Liver (tissue), 9 donors: ENCODE data around the gene CA10. TPM values are rescaled to one million over a fixed set of nuclear protein-coding genes. Genes with fewer than 3 reads are reported as not detected.

Experiments used
- DNase-seq: peaks from one replicate; pipeline ENCODE4 v3.0.0-alpha.2; 2017; ENCODE audit warnings: low spot score
- H3K27ac ChIP-seq, 2 donors: one replicate each; pipeline ENCODE4 v1.7.0; 2013; ENCODE audit warnings: inconsistent platforms in 2 of 2, low read length in 2 of 2, control low read depth in 1 of 2, low read depth in 1 of 2, mild to moderate bottlenecking in 1 of 2
- H3K27me3 ChIP-seq, 4 donors: one replicate each; pipeline versions ENCODE4 v1.6.1 to v1.7.0; 2013; ENCODE audit warnings: low read length in 3 of 4, inconsistent platforms in 1 of 4, mild to moderate bottlenecking in 1 of 4, moderate library complexity in 1 of 4; ENCODE audit not compliant: control insufficient read depth in 4 of 4, insufficient read depth in 4 of 4
- H3K36me3 ChIP-seq, 4 donors: one replicate each; pipeline versions ENCODE4 v1.6.1 to v1.7.0; 2013; ENCODE audit warnings: low read length in 3 of 4, mild to moderate bottlenecking in 3 of 4, low read depth in 1 of 4, moderate library complexity in 1 of 4; ENCODE audit not compliant: control insufficient read depth in 4 of 4, insufficient read depth in 3 of 4
- H3K4me1 ChIP-seq, 4 donors: one replicate each; pipeline versions ENCODE4 v1.6.1 to v1.7.0; 2013; ENCODE audit warnings: low read length in 3 of 4, mild to moderate bottlenecking in 3 of 4, moderate library complexity in 1 of 4; ENCODE audit not compliant: control insufficient read depth in 4 of 4, insufficient read depth in 4 of 4
- H3K4me3 ChIP-seq, 3 donors: one replicate each; pipeline versions ENCODE4 v1.6.1 to v1.7.0; 2013; ENCODE audit warnings: low read length in 3 of 3, control low read depth in 1 of 3, low read depth in 1 of 3, mild to moderate bottlenecking in 1 of 3
- H3K9ac ChIP-seq, 2 donors: one replicate each; pipeline ENCODE4 v1.7.0; 2013; ENCODE audit warnings: low read length in 2 of 2, mild to moderate bottlenecking in 2 of 2, moderate library complexity in 2 of 2, control low read depth in 1 of 2, low read depth in 1 of 2
- H3K9me3 ChIP-seq, 4 donors: one replicate each; pipeline versions ENCODE4 v1.6.1 to v1.7.0; 2013; ENCODE audit warnings: low read length in 3 of 4; ENCODE audit not compliant: control insufficient read depth in 4 of 4
- EGR1 ChIP-seq, 2 donors: IDR thresholded peaks; 2 replicates each; pipeline ENCODE4 v1.6.1; 2016 to 2018; ENCODE audit warnings: antibody characterized with exemption in 2 of 2, low read depth in 2 of 2
- HNF4A ChIP-seq, 2 donors: conservative IDR thresholded peaks; 2 replicates each; pipeline ENCODE4 v1.6.1; 2016; ENCODE audit warnings: antibody characterized with exemption in 2 of 2, mild to moderate bottlenecking in 2 of 2
- JUND ChIP-seq, 2 donors: IDR thresholded peaks; 2 replicates each; pipeline ENCODE4 v1.6.1; 2016; ENCODE audit warnings: antibody characterized with exemption in 2 of 2
- MAX ChIP-seq: IDR thresholded peaks from 2 replicates; pipeline ENCODE4 v1.6.1; 2016; ENCODE audit warnings: antibody characterized with exemption
- NR2F2 ChIP-seq: IDR thresholded peaks from 2 replicates; pipeline ENCODE4 v1.6.1; 2016; ENCODE audit warnings: antibody characterized with exemption
- RAD21 ChIP-seq, 2 donors: IDR thresholded peaks; 2 replicates each; pipeline ENCODE4 v1.6.1; 2016; ENCODE audit warnings: antibody characterized with exemption in 2 of 2, mild to moderate bottlenecking in 2 of 2
- RXRA ChIP-seq, 2 donors: IDR thresholded peaks; 2 replicates each; pipeline ENCODE4 v1.6.1; 2017 to 2018; ENCODE audit warnings: antibody characterized with exemption in 2 of 2, mild to moderate bottlenecking in 1 of 2
- SP1 ChIP-seq: IDR thresholded peaks from 2 replicates; pipeline ENCODE4 v1.6.1; 2018; ENCODE audit warnings: antibody characterized with exemption, mild to moderate bottlenecking
- TAF1 ChIP-seq: conservative IDR thresholded peaks from 2 replicates; pipeline ENCODE4 v1.6.1; 2016; ENCODE audit warnings: antibody characterized with exemption, mild to moderate bottlenecking
- YY1 ChIP-seq: IDR thresholded peaks from 2 replicates; pipeline ENCODE4 v1.6.1; 2016; ENCODE audit warnings: antibody characterized with exemption, mild to moderate bottlenecking
- WGBS: extraction: QIAGEN DNeasy Blood & Tissue Kit; methylation state at CpG from one replicate; pipeline ENCODE4 v1.1.7; 2013; 5-methylcytosine and 5-hydroxymethylcytosine counted together
- polyA plus RNA-seq, 2 donors: library from polyadenylated mRNA; stranded (reverse) in 1 of 2; unstranded in 1 of 2; fragments of 200-250 nt in 1 of 2; fragments of >200 nt in 1 of 2; fragmentation: Nextera tagmentation in 1 of 2; extraction: Ambion mirVana in 1 of 2; gene quantifications; one replicate each; pipeline versions ENCODE4 v1.2.1 to v1.2.3, GENCODE V29; 2013 to 2015
- total RNA-seq, 2 donors: library from RNA; depleted of rRNA; stranded (reverse); fragments of >200 nt; gene quantifications; one replicate each; pipeline ENCODE4 v1.2.3, GENCODE V29; 2014
- TF ChIP-seq, protein P1 (sequence below): IDR thresholded peaks from 2 replicates; pipeline ENCODE4 v1.6.1; 2016; ENCODE audit warnings: antibody characterized with exemption
- TF ChIP-seq, protein P2 (sequence below): fragments of 150-350 bp; IDR thresholded peaks from 2 replicates; pipeline ENCODE4 v1.5.1; 2017; ENCODE audit warnings: improper control_type of control experiment, low read depth, low read length; ENCODE audit not compliant: missing input control
- TF ChIP-seq, protein P3 (sequence below): IDR thresholded peaks from 2 replicates; pipeline ENCODE4 v1.6.1; 2016; ENCODE audit warnings: antibody characterized with exemption, mild to moderate bottlenecking
- donor health status: healthy.
- donor health status: healthy.
- donor health status: healthy.
- donor health status: healthy.
- donor health status: healthy.

Gene CA10
- total and polyA plus RNA-seq, 4 donors, result 0.05 TPM; not detected in 3

DNA sequence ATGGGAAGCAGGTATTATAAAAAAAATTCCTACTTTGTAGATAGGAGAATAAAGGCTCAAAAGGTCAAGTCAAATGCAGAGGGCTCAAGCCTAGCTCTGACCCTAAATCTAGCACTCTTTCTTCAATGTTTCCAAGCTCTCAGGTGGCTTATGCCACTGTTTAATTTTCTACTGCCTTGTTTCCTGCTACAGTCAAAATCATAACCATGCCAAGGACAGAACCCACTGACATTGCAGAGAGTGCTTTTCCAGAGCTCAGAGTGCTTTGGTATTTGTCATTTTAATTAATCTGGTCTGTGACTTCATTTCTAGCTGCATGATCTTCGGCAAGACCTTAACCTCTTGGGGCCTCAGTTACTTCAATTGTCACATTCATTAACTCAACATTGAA, 344.7 kb downstream of the CA10 start (continued):
- TF ChIP-seq, protein P1, sequence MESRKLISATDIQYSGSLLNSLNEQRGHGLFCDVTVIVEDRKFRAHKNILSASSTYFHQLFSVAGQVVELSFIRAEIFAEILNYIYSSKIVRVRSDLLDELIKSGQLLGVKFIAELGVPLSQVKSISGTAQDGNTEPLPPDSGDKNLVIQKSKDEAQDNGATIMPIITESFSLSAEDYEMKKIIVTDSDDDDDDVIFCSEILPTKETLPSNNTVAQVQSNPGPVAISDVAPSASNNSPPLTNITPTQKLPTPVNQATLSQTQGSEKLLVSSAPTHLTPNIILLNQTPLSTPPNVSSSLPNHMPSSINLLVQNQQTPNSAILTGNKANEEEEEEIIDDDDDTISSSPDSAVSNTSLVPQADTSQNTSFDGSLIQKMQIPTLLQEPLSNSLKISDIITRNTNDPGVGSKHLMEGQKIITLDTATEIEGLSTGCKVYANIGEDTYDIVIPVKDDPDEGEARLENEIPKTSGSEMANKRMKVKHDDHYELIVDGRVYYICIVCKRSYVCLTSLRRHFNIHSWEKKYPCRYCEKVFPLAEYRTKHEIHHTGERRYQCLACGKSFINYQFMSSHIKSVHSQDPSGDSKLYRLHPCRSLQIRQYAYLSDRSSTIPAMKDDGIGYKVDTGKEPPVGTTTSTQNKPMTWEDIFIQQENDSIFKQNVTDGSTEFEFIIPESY, result no peak
- TF ChIP-seq SP1 (no peak), TAF1 (no peak)
- TF ChIP-seq, protein P2, sequence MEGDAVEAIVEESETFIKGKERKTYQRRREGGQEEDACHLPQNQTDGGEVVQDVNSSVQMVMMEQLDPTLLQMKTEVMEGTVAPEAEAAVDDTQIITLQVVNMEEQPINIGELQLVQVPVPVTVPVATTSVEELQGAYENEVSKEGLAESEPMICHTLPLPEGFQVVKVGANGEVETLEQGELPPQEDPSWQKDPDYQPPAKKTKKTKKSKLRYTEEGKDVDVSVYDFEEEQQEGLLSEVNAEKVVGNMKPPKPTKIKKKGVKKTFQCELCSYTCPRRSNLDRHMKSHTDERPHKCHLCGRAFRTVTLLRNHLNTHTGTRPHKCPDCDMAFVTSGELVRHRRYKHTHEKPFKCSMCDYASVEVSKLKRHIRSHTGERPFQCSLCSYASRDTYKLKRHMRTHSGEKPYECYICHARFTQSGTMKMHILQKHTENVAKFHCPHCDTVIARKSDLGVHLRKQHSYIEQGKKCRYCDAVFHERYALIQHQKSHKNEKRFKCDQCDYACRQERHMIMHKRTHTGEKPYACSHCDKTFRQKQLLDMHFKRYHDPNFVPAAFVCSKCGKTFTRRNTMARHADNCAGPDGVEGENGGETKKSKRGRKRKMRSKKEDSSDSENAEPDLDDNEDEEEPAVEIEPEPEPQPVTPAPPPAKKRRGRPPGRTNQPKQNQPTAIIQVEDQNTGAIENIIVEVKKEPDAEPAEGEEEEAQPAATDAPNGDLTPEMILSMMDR, result no peak

- DNase-seq, result no peak
- WGBS, result 78% methylated on average over 8 of the region's 8 CpGs
- Histone ChIP-seq H3K4me3 (no peak overlapping the region), H3K9ac (no peak overlapping the region), H3K4me1 (no peaks in the 10 kb centered on the region), H3K36me3 (no peaks in the 10 kb centered on the region), H3K27me3 (no peaks in the 10 kb centered on the region), H3K27ac (no peak overlapping the region), H3K9me3 (no peaks in the 10 kb centered on the region)
- TF ChIP-seq, protein P1, result no peak
- TF ChIP-seq RXRA (IDR thresholded peaks at IDR 0.05) (no peak), HNF4A (conservative IDR thresholded peaks at IDR 0.05) (no peak), EGR1 (IDR thresholded peaks at IDR 0.05; ENCODE audit: low read depth in 2 of 2) (no peak)
Measured at GRCh38 chr17:51813140-51813783, 345.3 kb downstream of the CA10 start.

DNA sequence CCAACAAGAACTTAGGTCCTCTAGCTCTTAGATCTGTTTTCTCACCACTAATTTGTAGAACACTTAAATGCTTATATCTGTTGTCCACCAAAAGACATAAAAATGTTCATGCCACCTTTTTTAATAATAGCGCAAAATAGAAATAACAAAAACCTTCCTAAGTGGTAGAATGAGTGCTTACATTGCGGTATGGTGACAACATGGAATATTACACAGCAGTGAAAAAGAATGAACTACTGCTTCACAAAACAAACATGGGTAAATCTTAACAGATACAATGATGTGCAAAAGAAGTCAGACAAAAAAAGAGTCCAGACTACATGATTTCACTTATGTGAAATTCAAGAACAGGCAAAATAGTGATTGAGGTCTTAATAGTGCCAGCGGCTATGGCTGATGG, 351.1 kb downstream of the CA10 start:
- WGBS, result 92% methylated on average over 3 of the region's 3 CpGs
- H3K27me3 ChIP-seq, result peaks cover 0 to 5% (median 2%) of the 10 kb centered on the region in 4 donors
- H3K27ac ChIP-seq, result no peak overlapping the region
- H3K9ac ChIP-seq, result no peak overlapping the region
- no peak for DNase-seq
- H3K4me3 ChIP-seq, result no peak overlapping the region
- peaks cover 0 to 5% (median 0%) of the 10 kb centered on the region in 4 donors for H3K9me3 ChIP-seq
- no peaks in the 10 kb centered on the region for H3K4me1 ChIP-seq
- H3K36me3 ChIP-seq, result no peaks in the 10 kb centered on the region
- TF ChIP-seq EGR1 (IDR thresholded peaks at IDR 0.05; ENCODE audit: low read depth in 2 of 2) (no peak), MAX (no peak), HNF4A (conservative IDR thresholded peaks at IDR 0.05) (no peak), TAF1 (no peak), NR2F2 (no peak), YY1 (no peak), JUND (IDR thresholded peaks at IDR 0.05) (no peak), RAD21 (IDR thresholded peaks at IDR 0.05) (no peak)
- TF ChIP-seq, protein P1, result no peak
- TF ChIP-seq, protein P2, result no peak
- TF ChIP-seq, protein P3, sequence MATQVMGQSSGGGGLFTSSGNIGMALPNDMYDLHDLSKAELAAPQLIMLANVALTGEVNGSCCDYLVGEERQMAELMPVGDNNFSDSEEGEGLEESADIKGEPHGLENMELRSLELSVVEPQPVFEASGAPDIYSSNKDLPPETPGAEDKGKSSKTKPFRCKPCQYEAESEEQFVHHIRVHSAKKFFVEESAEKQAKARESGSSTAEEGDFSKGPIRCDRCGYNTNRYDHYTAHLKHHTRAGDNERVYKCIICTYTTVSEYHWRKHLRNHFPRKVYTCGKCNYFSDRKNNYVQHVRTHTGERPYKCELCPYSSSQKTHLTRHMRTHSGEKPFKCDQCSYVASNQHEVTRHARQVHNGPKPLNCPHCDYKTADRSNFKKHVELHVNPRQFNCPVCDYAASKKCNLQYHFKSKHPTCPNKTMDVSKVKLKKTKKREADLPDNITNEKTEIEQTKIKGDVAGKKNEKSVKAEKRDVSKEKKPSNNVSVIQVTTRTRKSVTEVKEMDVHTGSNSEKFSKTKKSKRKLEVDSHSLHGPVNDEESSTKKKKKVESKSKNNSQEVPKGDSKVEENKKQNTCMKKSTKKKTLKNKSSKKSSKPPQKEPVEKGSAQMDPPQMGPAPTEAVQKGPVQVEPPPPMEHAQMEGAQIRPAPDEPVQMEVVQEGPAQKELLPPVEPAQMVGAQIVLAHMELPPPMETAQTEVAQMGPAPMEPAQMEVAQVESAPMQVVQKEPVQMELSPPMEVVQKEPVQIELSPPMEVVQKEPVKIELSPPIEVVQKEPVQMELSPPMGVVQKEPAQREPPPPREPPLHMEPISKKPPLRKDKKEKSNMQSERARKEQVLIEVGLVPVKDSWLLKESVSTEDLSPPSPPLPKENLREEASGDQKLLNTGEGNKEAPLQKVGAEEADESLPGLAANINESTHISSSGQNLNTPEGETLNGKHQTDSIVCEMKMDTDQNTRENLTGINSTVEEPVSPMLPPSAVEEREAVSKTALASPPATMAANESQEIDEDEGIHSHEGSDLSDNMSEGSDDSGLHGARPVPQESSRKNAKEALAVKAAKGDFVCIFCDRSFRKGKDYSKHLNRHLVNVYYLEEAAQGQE, result no peak
